GM12874 (cell line): ENCODE data around the gene ZBTB43.

ENCODE experiments used
- TF ChIP-seq, protein P1 (sequence below): IDR thresholded peaks from 2 replicates; pipeline ENCODE4 v1.5.1; 2011; ENCODE audit warnings: low read depth, mild to moderate bottlenecking, control low read depth, low read length, moderate library complexity; ENCODE audit not compliant: insufficient read depth

The ZBTB43 gene

DNA sequence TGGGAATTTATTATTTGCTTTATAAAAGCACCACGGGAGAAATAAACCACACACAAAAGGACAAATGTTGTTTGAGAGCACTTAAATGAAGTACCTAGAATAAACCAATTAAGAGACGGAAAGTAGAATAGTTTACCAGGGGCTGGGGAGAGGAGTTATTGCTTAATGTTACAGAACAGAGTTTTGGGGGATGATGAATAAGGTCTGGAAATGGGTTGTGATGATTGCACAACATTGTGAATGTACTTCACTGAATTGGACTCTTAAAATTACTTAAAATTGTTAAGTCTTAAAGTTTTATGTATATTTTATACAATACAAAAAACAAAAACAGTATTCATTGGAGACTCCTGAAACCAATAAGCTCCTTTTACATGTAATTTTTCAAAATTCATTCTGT is 1.5 kb downstream of the ZBTB43 start:
- TF ChIP-seq, protein P1, sequence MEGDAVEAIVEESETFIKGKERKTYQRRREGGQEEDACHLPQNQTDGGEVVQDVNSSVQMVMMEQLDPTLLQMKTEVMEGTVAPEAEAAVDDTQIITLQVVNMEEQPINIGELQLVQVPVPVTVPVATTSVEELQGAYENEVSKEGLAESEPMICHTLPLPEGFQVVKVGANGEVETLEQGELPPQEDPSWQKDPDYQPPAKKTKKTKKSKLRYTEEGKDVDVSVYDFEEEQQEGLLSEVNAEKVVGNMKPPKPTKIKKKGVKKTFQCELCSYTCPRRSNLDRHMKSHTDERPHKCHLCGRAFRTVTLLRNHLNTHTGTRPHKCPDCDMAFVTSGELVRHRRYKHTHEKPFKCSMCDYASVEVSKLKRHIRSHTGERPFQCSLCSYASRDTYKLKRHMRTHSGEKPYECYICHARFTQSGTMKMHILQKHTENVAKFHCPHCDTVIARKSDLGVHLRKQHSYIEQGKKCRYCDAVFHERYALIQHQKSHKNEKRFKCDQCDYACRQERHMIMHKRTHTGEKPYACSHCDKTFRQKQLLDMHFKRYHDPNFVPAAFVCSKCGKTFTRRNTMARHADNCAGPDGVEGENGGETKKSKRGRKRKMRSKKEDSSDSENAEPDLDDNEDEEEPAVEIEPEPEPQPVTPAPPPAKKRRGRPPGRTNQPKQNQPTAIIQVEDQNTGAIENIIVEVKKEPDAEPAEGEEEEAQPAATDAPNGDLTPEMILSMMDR: no peak

DNA sequence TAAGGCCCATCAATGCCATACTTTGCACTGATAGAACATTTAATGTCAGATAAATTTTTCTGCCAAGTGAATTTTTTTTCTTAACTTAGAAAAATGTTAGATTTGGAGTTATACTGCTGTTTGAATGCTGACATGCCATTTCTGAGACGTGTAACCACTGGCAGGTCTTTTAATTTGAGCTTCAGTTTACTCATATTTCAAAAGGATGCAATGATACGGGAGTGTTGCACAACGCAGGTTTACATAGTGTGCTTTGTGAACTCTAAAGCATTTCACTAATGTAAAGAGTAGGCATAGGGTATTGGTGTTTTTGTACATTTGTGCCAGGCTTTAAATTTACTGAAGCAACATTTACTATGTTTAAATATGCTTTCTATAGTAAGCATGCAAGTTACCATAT is 4.2 kb downstream of the ZBTB43 start:
- TF ChIP-seq, protein P1: no peak

DNA sequence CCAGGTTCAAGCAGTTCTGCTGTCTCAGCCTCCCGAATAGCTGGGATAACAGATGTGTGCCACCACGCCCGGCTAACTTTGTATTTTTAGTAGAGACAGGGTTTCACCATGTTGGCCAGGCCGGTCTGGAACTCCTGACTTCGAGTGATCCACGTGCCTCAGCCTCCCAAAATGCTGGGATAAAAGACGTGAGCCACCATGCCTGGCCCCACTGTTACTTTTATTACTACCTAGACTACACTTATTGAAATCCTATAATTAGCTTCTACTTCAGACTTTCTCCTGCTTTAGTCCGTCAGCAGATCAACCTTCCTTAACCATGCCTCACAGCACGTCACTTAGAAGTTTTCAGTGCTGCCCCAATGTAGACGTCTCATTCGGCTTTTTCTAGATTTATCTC is 8.2 kb downstream of the ZBTB43 start:
- TF ChIP-seq, protein P1: no peak

DNA sequence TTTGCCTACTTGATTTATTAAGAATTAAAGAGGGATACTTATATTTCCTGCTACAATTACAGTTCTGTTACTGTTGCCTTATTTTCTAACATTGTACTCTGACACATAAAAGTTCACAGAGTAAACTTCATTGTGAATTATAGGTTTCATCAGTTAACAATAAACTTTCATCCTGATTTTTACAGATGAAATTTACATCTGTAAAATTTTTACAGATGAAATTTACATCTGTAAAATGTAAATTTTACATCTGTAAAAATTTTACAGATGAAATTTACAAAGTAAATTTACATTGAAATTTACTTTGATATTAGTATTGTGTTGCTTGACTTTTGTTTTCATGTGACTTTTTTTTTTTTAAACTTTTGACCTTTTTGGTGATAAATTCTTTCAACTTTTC is 9.3 kb downstream of the ZBTB43 start:
- TF ChIP-seq, protein P1: no peak

DNA sequence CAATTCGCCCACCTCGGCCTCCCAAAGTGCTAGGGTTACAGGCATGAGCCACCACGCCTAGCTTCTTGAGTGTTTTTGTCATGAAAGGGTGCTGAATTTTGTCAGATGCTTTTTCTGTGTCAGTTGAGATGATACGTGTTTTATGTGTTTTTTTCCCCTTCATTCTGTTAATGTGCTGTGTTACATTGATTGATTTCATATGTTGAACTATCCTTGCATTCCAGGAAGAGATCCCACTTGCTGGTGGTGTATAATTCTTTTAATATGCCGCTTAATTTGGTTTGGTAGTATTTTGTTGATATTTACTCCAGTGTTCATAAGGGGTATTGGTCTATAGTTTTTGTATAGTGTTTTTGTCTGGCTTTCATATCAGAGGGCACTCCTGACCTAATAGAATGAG is 13.6 kb downstream of the ZBTB43 start:
- TF ChIP-seq, protein P1: no peak

DNA sequence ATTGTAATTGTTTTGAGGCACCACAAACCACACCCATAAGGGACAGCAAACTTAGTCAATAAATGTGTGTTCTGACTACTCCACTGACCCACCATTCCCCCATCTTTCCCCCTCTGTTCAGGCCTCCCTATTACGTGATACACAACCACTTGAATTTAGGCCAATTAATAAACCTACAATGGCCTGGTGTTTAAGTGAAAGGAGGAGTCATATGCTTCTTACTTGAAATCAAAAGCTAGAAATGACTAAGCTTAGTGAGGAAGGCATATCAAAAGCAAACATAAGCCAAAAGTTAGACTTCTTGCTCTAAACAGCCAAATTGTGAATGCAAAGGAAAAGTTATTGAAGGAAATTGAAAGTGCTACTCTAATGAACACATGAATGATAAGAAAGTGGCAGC is 14.6 kb downstream of the ZBTB43 start:
- TF ChIP-seq, protein P1: no peak

DNA sequence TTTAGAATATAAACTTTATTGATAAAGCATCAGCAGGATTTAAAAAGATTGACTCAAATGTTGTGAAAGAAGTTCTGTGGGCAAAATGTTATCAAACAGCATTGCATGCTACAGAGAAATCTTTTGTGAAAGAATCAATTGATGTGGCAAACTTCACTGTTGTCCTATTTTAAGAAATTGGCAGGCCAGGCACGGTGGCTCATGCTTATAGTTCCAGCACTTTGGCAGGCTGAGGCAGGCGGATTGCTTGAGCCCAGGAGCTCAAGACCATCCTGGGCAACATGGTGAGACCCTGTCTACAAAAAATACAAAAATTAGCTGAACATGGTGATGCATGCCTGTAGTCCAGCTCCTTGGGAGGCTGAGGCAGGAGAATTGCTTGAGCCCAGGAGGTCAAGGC is 17.4 kb downstream of the ZBTB43 start:
- TF ChIP-seq, protein P1: no peak

DNA sequence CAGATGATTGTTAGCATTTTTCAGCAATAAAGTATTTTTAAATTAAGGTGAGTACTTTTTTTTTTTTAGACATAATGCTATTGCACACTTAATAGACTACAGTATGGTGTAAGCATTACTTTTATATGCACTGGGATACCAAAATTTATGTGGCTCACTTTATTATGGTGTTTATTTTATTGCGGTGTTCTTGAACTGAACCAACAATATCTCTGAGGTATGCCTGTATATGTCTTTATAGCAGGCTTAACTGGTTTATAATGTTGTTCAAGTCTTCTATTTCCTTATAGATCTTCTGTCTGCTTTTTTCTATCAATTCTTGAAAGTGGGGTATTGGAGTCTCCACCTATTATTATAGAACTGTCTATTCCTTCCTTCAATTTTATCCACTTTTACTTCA is 18.0 kb downstream of the ZBTB43 start:
- TF ChIP-seq, protein P1: no peak
